ENCODE results near the gene BEGAIN.
A peak's percentile ranks its signal among the peaks of the same experiment; 100 is the strongest.

Gene BEGAIN

DNA sequence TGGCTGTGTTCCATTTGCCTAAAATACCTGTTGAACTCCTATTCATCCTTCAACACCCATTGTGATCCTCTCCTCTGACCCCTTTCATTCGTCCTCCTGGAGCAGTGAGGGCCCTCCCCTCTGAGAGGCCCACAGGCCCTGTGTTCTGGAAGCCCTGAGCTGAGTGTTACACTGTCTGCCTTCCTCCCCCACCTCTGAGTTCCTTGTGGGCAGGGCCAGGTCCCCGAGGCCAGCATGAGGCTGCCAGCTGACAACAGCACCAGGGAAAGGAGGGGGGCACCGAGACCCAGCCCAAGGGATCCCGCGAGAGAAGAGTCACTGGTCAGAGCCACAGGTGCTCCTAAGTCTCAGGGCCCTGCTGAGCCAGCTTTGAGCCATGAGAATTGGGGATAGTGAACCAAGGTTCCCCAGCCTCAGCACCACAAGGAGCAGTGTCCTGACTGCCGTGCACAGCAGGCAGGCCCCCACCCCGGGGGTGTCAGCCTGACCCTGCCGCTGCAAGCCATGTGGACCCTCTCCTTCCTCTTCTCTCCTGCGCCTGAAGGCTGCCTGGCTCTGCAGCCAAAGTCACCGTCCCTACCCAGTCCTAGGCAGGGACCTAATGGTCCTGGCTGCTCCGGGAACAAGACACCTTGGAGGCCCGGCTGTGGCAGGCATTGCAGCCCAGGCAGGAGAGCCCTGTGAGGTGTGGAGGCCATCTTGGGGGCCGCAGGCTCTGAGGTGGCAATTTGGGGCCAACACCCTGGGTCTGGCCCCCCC is 52.5 kb downstream of the BEGAIN start:
- in situ Hi-C loops (cut with HindIII; ENCODE audit: low sequenced_read_pairs) = no loop called here
- no peak overlapping the region for H3K4me3 ChIP-seq (ENCODE audit: low read depth, low read length)
- no peak for DNase-seq (ENCODE audit: low read depth, low spot score)

DNA sequence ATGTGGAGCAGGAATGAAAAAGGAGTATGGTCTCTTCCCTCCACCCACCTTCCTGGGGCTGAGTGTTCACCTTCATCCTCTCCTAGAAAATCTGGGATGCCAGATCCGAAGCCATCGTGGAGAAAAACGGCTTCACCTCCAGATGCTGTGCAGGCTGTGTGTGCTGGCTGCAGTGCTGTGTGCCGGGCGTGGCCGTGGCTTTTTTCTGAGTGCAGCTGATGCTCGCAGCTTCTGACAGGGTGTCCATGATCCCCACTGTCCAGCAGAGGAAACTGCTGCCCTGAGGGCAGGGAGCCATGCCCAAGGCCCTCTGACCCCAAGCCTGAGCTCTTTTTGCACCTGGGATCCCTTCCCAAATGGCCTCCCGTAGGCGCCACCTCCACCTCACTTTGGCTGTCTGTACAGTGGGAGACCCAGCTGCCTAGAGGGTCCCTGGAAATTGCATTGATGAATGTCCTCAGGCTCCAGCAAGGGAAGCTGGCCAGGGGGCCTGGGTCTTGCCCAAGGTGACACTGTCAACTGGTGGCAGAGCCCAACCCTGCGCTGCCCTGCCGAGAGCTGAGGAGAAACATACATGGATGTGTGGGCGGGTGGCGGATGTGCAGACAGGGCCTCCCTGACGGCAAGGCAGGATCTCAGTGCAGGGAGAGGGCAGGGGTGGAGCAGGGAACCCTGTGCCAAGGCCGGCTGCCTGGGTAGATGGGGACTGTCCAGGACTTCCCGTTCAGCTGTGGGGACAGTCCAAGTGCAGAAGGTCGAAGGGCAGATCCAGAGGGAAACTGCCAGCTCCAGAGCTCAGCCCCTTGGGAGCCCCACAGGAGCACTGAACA is 53.3 kb downstream of the BEGAIN start:
- H3K4me3 ChIP-seq (ENCODE audit: low read depth, low read length) = no peak overlapping the region
- in situ Hi-C loops (cut with HindIII; ENCODE audit: low sequenced_read_pairs) = no loop called here
- TF ChIP-seq, protein P1, sequence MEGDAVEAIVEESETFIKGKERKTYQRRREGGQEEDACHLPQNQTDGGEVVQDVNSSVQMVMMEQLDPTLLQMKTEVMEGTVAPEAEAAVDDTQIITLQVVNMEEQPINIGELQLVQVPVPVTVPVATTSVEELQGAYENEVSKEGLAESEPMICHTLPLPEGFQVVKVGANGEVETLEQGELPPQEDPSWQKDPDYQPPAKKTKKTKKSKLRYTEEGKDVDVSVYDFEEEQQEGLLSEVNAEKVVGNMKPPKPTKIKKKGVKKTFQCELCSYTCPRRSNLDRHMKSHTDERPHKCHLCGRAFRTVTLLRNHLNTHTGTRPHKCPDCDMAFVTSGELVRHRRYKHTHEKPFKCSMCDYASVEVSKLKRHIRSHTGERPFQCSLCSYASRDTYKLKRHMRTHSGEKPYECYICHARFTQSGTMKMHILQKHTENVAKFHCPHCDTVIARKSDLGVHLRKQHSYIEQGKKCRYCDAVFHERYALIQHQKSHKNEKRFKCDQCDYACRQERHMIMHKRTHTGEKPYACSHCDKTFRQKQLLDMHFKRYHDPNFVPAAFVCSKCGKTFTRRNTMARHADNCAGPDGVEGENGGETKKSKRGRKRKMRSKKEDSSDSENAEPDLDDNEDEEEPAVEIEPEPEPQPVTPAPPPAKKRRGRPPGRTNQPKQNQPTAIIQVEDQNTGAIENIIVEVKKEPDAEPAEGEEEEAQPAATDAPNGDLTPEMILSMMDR (IDR thresholded peaks at IDR 0.05; ENCODE audit: low read depth, low read length) = no peak
- DNase-seq (ENCODE audit: low read depth, low spot score) = no peak

More for the DNA sequence above, 52.5 kb downstream of the BEGAIN start:
- TF ChIP-seq, protein P1 (IDR thresholded peaks at IDR 0.05; ENCODE audit: low read depth, low read length) = no peak

DNA sequence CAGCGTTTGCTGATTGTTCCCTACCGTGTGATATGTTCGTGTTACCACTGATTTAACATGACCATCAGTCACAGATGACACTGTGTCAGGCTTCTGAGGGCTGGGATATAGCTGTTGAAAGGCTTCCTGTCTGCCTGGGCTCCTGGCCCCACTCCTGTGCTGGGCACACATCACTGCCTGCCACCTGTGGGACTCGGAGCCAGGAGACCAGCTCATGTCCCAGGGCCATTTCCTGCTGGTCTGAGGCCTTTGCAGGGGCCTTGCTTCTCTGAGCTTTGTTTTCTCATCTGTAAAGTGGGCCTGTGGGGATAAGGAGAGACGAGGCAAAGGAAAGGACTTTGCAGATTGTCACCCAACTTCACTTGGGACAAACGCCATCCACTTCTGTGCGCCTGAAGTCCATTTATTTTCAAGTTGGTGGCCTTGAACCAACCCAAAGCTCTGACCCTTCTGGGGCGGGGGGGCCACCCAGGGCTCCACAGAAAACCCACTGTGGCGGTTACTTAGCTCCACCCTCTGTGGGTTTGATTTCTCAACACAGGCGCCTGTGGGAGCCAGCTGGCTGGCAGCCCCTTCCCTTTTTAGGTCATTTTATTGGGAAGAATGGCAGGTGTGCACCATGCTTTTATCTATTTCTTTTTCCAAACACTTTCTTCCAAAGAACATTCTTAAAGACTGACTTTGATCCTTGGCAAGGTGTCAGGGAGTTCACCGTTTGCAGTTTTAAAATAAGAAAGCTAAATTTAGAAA is 54.1 kb downstream of the BEGAIN start:
- peak; percentile 59 for DNase-seq (ENCODE audit: low read depth, low spot score)
- H3K4me3 ChIP-seq (ENCODE audit: low read depth, low read length) = no peak overlapping the region
- TF ChIP-seq, protein P1 (IDR thresholded peaks at IDR 0.05; ENCODE audit: low read depth, low read length) = no peak
- in situ Hi-C loops (cut with HindIII; ENCODE audit: low sequenced_read_pairs) = no loop called here

DNA sequence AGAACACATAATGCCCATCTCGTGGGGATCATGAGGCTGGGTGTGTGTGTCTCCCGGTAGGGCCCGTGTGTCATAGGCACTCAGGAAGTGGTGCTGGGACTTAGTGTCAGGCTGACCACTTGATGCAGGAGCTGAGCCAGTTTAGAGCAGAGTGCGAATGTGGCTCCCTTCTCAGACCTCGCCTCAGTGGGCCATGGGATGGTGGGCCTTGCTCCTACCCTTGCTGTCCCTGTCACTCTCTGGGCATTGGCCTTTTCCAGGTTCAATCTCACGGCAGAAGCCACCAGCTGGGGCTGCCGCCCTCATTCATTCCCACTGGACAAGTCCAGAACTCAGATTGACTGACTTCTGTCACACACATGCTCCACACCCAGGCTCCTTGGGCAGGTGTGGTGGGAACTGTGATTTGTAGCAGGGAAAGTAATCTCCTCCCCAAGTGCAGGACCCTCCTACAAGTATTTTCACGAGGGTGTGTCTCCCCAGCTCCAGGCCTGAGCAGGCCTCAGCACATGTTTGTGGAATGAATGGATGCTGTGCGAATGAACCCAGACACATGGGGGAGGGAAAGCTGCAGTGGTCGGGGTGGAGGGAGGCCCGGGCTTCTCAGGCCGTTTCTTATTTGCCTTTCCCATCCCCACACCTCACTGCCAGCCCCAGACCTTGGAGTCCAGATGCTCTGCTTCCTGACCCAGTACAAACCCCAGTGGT is 54.9 kb downstream of the BEGAIN start:
- DNase-seq (ENCODE audit: low read depth, low spot score) = no peak
- in situ Hi-C loops (cut with HindIII; ENCODE audit: low sequenced_read_pairs) = no loop called here
- TF ChIP-seq, protein P1 (IDR thresholded peaks at IDR 0.05; ENCODE audit: low read depth, low read length) = no peak
- H3K4me3 ChIP-seq (ENCODE audit: low read depth, low read length) = no peak overlapping the region

DNA sequence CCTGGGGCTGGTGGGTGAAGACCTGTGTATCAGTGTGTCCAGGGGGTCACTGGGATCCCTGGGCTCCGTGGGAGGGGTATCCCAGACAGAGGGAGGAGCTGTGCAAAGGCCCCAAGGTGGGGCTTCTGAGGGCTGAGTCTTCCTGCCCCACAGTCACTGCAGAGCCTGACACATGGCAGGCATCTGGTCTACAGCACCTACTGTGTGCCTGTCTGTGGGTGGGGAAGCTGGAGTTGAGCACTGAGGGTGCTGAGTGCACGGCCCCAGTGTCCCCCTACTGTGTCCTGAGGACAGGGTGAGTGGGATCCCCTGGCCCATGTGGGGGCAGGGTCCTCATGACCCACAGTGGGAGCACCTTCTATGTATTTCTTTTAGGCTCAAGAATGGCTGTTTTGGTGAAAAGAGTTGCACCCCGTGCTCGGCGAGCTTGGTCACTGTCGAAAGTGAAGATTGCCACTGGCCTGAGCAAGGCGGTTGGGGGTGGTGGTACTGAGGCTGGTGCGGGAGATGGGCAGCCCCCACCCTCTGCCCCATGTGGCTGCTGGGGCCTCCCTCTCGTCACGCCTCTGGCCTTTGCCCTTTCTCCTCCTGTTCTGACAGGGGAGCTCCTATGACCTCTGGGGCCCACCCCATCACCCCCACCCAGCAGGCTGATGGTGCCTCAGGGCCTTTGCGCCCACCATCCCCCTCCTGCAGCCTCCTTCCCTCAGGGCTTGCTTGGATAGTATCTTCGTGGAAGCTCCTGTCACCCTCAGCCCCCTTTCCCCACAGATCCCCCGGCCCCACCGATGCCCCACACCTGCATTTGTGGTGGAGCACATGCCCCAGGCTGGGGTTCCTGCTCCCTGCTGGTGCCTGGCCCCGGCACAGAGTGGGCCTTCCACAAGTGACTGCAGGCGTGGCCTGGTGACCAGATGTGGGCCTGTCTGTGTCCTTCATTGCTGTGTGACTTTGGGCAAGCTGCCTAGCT is 55.8 kb downstream of the BEGAIN start:
- no peak for DNase-seq (ENCODE audit: low read depth, low spot score)
- TF ChIP-seq, protein P1 (IDR thresholded peaks at IDR 0.05; ENCODE audit: low read depth, low read length) = no peak
- no peak overlapping the region for H3K4me3 ChIP-seq (ENCODE audit: low read depth, low read length)
- in situ Hi-C loops (cut with HindIII; ENCODE audit: low sequenced_read_pairs) = no loop called here
